Measurements from ENCODE around the gene MTMR12. TPM values are rescaled to one million over a fixed set of nuclear protein-coding genes. Genes with fewer than 3 reads are reported as not detected.

The MTMR12 gene
- total and polyA plus RNA-seq, 2 donors = 11.7 to 12.9 TPM

- DNase-seq (ENCODE audit: low read depth in 6 of 9, low spot score in 9 of 9) = no peak
- peaks cover 56 to 66% of the 10 kb centered on the region in 2 donors for H3K36me3 ChIP-seq (ENCODE audit: control insufficient read depth in 2 of 2, insufficient read depth in 2 of 2, low read length in 1 of 2)
- no peak overlapping the region for H3K4me3 ChIP-seq (ENCODE audit: low read length in 2 of 2)
- WGBS = 98% methylated on average over 4 of the region's 4 CpGs
- H3K27me3 ChIP-seq (ENCODE audit: control insufficient read depth in 2 of 2, insufficient read depth in 1 of 2, low read length in 1 of 2) = no peaks in the 10 kb centered on the region
- H3K9me3 ChIP-seq (ENCODE audit: control insufficient read depth in 2 of 2, insufficient read depth in 1 of 2, low read length in 1 of 2) = no peaks in the 10 kb centered on the region
- no peaks in the 10 kb centered on the region for H3K4me1 ChIP-seq (ENCODE audit: control insufficient read depth in 2 of 2, insufficient read depth in 2 of 2, low read length in 2 of 2)
- no peak overlapping the region for H3K27ac ChIP-seq (ENCODE audit: low read depth in 1 of 2, low read length in 1 of 2)
These were observed 49.1 kb downstream of the MTMR12 start for GRCh38 chr5:32263684-32264083.

GRCh38 chr5:32261198-32261597 is 51.5 kb downstream of the MTMR12 start:
- peaks cover 49 to 70% of the 10 kb centered on the region in 2 donors for H3K36me3 ChIP-seq (ENCODE audit: control insufficient read depth in 2 of 2, insufficient read depth in 2 of 2, low read length in 1 of 2)
- H3K4me1 ChIP-seq (ENCODE audit: control insufficient read depth in 2 of 2, insufficient read depth in 2 of 2, low read length in 2 of 2) = no peaks in the 10 kb centered on the region
- no peak overlapping the region for H3K27ac ChIP-seq (ENCODE audit: low read depth in 1 of 2, low read length in 1 of 2)
- WGBS = 82% methylated on average over 2 of the region's 2 CpGs
- H3K27me3 ChIP-seq (ENCODE audit: control insufficient read depth in 2 of 2, insufficient read depth in 1 of 2, low read length in 1 of 2) = no peaks in the 10 kb centered on the region
- H3K4me3 ChIP-seq (ENCODE audit: low read length in 2 of 2) = no peak overlapping the region
- no peaks in the 10 kb centered on the region for H3K9me3 ChIP-seq (ENCODE audit: control insufficient read depth in 2 of 2, insufficient read depth in 1 of 2, low read length in 1 of 2)
- DNase-seq (ENCODE audit: low read depth in 6 of 9, low spot score in 9 of 9) = no peak

GRCh38 chr5:32259033-32259432 is 53.7 kb downstream of the MTMR12 start:
- WGBS = 96% methylated on average over 1 of the region's 1 CpG
- Histone ChIP-seq H3K4me3 (ENCODE audit: low read length in 2 of 2) (no peak overlapping the region), H3K36me3 (ENCODE audit: control insufficient read depth in 2 of 2, insufficient read depth in 2 of 2, low read length in 1 of 2) (peaks cover 58 to 76% of the 10 kb centered on the region in 2 donors), H3K27ac (ENCODE audit: low read depth in 1 of 2, low read length in 1 of 2) (no peak overlapping the region), H3K4me1 (ENCODE audit: control insufficient read depth in 2 of 2, insufficient read depth in 2 of 2, low read length in 2 of 2) (no peaks in the 10 kb centered on the region), H3K9me3 (ENCODE audit: control insufficient read depth in 2 of 2, insufficient read depth in 1 of 2, low read length in 1 of 2) (no peaks in the 10 kb centered on the region), H3K27me3 (ENCODE audit: control insufficient read depth in 2 of 2, insufficient read depth in 1 of 2, low read length in 1 of 2) (no peaks in the 10 kb centered on the region)
- DNase-seq (ENCODE audit: low read depth in 6 of 9, low spot score in 9 of 9) = no peak

- H3K27ac ChIP-seq (ENCODE audit: low read depth in 1 of 2, low read length in 1 of 2) = no peak overlapping the region
- no peak overlapping the region for H3K4me3 ChIP-seq (ENCODE audit: low read length in 2 of 2)
- H3K27me3 ChIP-seq (ENCODE audit: control insufficient read depth in 2 of 2, insufficient read depth in 1 of 2, low read length in 1 of 2) = no peaks in the 10 kb centered on the region
- WGBS = 99% methylated on average over 3 of the region's 3 CpGs
- H3K4me1 ChIP-seq (ENCODE audit: control insufficient read depth in 2 of 2, insufficient read depth in 2 of 2, low read length in 2 of 2) = no peaks in the 10 kb centered on the region
- DNase-seq (ENCODE audit: low read depth in 6 of 9, low spot score in 9 of 9) = no peak
- peaks cover 60 to 75% of the 10 kb centered on the region in 2 donors for H3K36me3 ChIP-seq (ENCODE audit: control insufficient read depth in 2 of 2, insufficient read depth in 2 of 2, low read length in 1 of 2)
- no peaks in the 10 kb centered on the region for H3K9me3 ChIP-seq (ENCODE audit: control insufficient read depth in 2 of 2, insufficient read depth in 1 of 2, low read length in 1 of 2)
These were observed 54.3 kb downstream of the MTMR12 start for GRCh38 chr5:32258424-32258823.

- Histone ChIP-seq H3K27ac (ENCODE audit: low read depth in 1 of 2, low read length in 1 of 2) (no peak overlapping the region), H3K9me3 (ENCODE audit: control insufficient read depth in 2 of 2, insufficient read depth in 1 of 2, low read length in 1 of 2) (no peaks in the 10 kb centered on the region), H3K4me1 (ENCODE audit: control insufficient read depth in 2 of 2, insufficient read depth in 2 of 2, low read length in 2 of 2) (no peaks in the 10 kb centered on the region), H3K4me3 (ENCODE audit: low read length in 2 of 2) (no peak overlapping the region), H3K36me3 (ENCODE audit: control insufficient read depth in 2 of 2, insufficient read depth in 2 of 2, low read length in 1 of 2) (peaks cover 47 to 61% of the 10 kb centered on the region in 2 donors), H3K27me3 (ENCODE audit: control insufficient read depth in 2 of 2, insufficient read depth in 1 of 2, low read length in 1 of 2) (no peaks in the 10 kb centered on the region)
- DNase-seq (ENCODE audit: low read depth in 6 of 9, low spot score in 9 of 9) = no peak
- over 99% methylated on average over 2 of the region's 2 CpGs for WGBS
These were observed 57.2 kb downstream of the MTMR12 start for GRCh38 chr5:32255540-32255900.

- WGBS = 98% methylated on average over 5 of the region's 5 CpGs
- Histone ChIP-seq H3K9me3 (ENCODE audit: control insufficient read depth in 2 of 2, insufficient read depth in 1 of 2, low read length in 1 of 2) (no peaks in the 10 kb centered on the region), H3K4me3 (ENCODE audit: low read length in 2 of 2) (no peak overlapping the region), H3K27me3 (ENCODE audit: control insufficient read depth in 2 of 2, insufficient read depth in 1 of 2, low read length in 1 of 2) (no peaks in the 10 kb centered on the region), H3K27ac (ENCODE audit: low read depth in 1 of 2, low read length in 1 of 2) (no peak overlapping the region), H3K36me3 (ENCODE audit: control insufficient read depth in 2 of 2, insufficient read depth in 2 of 2, low read length in 1 of 2) (peaks cover 47 to 58% of the 10 kb centered on the region in 2 donors), H3K4me1 (ENCODE audit: control insufficient read depth in 2 of 2, insufficient read depth in 2 of 2, low read length in 2 of 2) (no peaks in the 10 kb centered on the region)
- DNase-seq (ENCODE audit: low read depth in 6 of 9, low spot score in 9 of 9) = no peak
These were observed 57.7 kb downstream of the MTMR12 start for GRCh38 chr5:32254881-32255539.

GRCh38 chr5:32251871-32252458 is 60.8 kb downstream of the MTMR12 start:
- Histone ChIP-seq H3K9me3 (ENCODE audit: control insufficient read depth in 2 of 2, insufficient read depth in 1 of 2, low read length in 1 of 2) (no peaks in the 10 kb centered on the region), H3K27ac (ENCODE audit: low read depth in 1 of 2, low read length in 1 of 2) (no peak overlapping the region), H3K27me3 (ENCODE audit: control insufficient read depth in 2 of 2, insufficient read depth in 1 of 2, low read length in 1 of 2) (no peaks in the 10 kb centered on the region), H3K36me3 (ENCODE audit: control insufficient read depth in 2 of 2, insufficient read depth in 2 of 2, low read length in 1 of 2) (peaks cover 52 to 58% of the 10 kb centered on the region in 2 donors), H3K4me1 (ENCODE audit: control insufficient read depth in 2 of 2, insufficient read depth in 2 of 2, low read length in 2 of 2) (no peaks in the 10 kb centered on the region), H3K4me3 (ENCODE audit: low read length in 2 of 2) (no peak overlapping the region)
- WGBS = 98% methylated on average over 8 of the region's 8 CpGs
- no peak for DNase-seq (ENCODE audit: low read depth in 6 of 9, low spot score in 9 of 9)

- Histone ChIP-seq H3K27ac (ENCODE audit: low read depth in 1 of 2, low read length in 1 of 2) (no peak overlapping the region), H3K27me3 (ENCODE audit: control insufficient read depth in 2 of 2, insufficient read depth in 1 of 2, low read length in 1 of 2) (no peaks in the 10 kb centered on the region), H3K4me1 (ENCODE audit: control insufficient read depth in 2 of 2, insufficient read depth in 2 of 2, low read length in 2 of 2) (no peaks in the 10 kb centered on the region), H3K36me3 (ENCODE audit: control insufficient read depth in 2 of 2, insufficient read depth in 2 of 2, low read length in 1 of 2) (peaks cover 47 to 57% of the 10 kb centered on the region in 2 donors), H3K4me3 (ENCODE audit: low read length in 2 of 2) (no peak overlapping the region), H3K9me3 (ENCODE audit: control insufficient read depth in 2 of 2, insufficient read depth in 1 of 2, low read length in 1 of 2) (no peaks in the 10 kb centered on the region)
- no peak for DNase-seq (ENCODE audit: low read depth in 6 of 9, low spot score in 9 of 9)
- over 99% methylated on average over 2 of the region's 2 CpGs for WGBS
These were observed 63.1 kb downstream of the MTMR12 start for GRCh38 chr5:32249668-32250067.

GRCh38 chr5:32245742-32246141 is 67.0 kb downstream of the MTMR12 start:
- Histone ChIP-seq H3K9me3 (ENCODE audit: control insufficient read depth in 2 of 2, insufficient read depth in 1 of 2, low read length in 1 of 2) (no peaks in the 10 kb centered on the region), H3K4me3 (ENCODE audit: low read length in 2 of 2) (no peak overlapping the region), H3K4me1 (ENCODE audit: control insufficient read depth in 2 of 2, insufficient read depth in 2 of 2, low read length in 2 of 2) (no peaks in the 10 kb centered on the region), H3K27ac (ENCODE audit: low read depth in 1 of 2, low read length in 1 of 2) (no peak overlapping the region), H3K27me3 (ENCODE audit: control insufficient read depth in 2 of 2, insufficient read depth in 1 of 2, low read length in 1 of 2) (no peaks in the 10 kb centered on the region), H3K36me3 (ENCODE audit: control insufficient read depth in 2 of 2, insufficient read depth in 2 of 2, low read length in 1 of 2) (peaks cover 54 to 64% of the 10 kb centered on the region in 2 donors)
- WGBS = 100% methylated on average over 1 of the region's 1 CpG
- no peak for DNase-seq (ENCODE audit: low read depth in 6 of 9, low spot score in 9 of 9)

All from thymus (tissue), 11 donors.